Activated naive CD4-positive, alpha-beta T cell treated with anti-CD3 and anti-CD28 coated beads for 36 hours (primary cell): ENCODE measurements around the gene MACROD2. TPM values are rescaled to one million over a fixed set of nuclear protein-coding genes. Genes with fewer than 3 reads are reported as not detected.

Experiments used
- CTCF ChIA-PET: fragments of 350-600 bp; sonication (Branson Sonifier 250); formaldehyde crosslinking; loops from one replicate; lab custom pipeline; 2021; ENCODE audit warnings: antibody characterized with exemption; lab: Charles Lee
- DNase-seq: peaks from one replicate; pipeline ENCODE4 v3.0.0-alpha.2; 2020
- H3K27ac Mint-ChIP-seq: one replicate; pipeline ENCODE4 v1.8.0; 2021; ENCODE audit warnings: mild to moderate bottlenecking, mixed read lengths
- H3K27me3 Mint-ChIP-seq: one replicate; pipeline ENCODE4 v1.8.0; 2021; ENCODE audit warnings: low read depth, mixed read lengths
- H3K36me3 Mint-ChIP-seq: one replicate; pipeline ENCODE4 v1.8.0; 2021; ENCODE audit warnings: low read depth, mixed read lengths
- H3K4me1 Mint-ChIP-seq: one replicate; pipeline ENCODE4 v1.8.0; 2021; ENCODE audit warnings: low read depth, mixed read lengths
- H3K4me3 Mint-ChIP-seq: one replicate; pipeline ENCODE4 v1.8.0; 2021; ENCODE audit warnings: mild to moderate bottlenecking, moderate library complexity, mixed read lengths
- H3K9me3 Mint-ChIP-seq: one replicate; pipeline ENCODE4 v1.8.0; 2021; ENCODE audit warnings: mixed read lengths
- intact Hi-C: fragments of 100-400 bp; cut with micrococcal nuclease; formaldehyde crosslinking; loops from one replicate; pipeline ENCODE4 v1.15.1; 2023
- total RNA-seq, 2 experiments: library from RNA; stranded (reverse); gene quantifications; one replicate each; pipeline ENCODE4 v1.2.3, GENCODE V29; 2021

Gene MACROD2
- total RNA-seq, 2 experiments from 2014 or later = not detected

DNA sequence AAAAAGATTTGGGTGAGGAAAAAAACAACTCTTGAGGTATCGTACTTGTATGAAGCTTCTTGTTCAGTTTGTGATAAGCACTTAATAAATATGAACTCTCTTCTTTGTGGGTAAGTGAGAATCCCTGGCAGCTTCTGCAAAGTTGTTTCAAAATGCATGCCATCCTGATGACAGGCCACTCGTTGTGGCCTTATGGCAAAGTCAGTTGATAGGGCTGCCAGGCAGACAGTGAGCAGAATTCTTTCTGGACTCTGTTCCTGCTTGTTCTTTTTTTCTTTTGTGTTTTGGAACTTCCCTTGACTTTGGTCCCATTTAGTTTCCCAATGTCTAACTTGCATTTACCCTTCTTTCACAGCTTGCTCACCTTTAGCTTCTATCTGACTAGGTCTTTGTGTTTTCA, 1325.6 kb downstream of the MACROD2 start:
- H3K27me3 Mint-ChIP-seq = no peaks in the 10 kb centered on the region
- H3K9me3 Mint-ChIP-seq = no peaks in the 10 kb centered on the region
- intact Hi-C loops = no loop called here
- H3K4me3 Mint-ChIP-seq = no peak overlapping the region
- no peak overlapping the region for H3K27ac Mint-ChIP-seq
- H3K36me3 Mint-ChIP-seq = no peaks in the 10 kb centered on the region
- CTCF ChIA-PET = no interaction called here
- no peaks in the 10 kb centered on the region for H3K4me1 Mint-ChIP-seq
- no peak for DNase-seq

- intact Hi-C loops = no loop called here
- no peaks in the 10 kb centered on the region for H3K4me1 Mint-ChIP-seq
- H3K27me3 Mint-ChIP-seq = no peaks in the 10 kb centered on the region
- no peaks in the 10 kb centered on the region for H3K36me3 Mint-ChIP-seq
- H3K27ac Mint-ChIP-seq = no peak overlapping the region
- H3K4me3 Mint-ChIP-seq = no peak overlapping the region
- no peak for DNase-seq
- H3K9me3 Mint-ChIP-seq = peaks cover 2% of the 10 kb centered on the region
- CTCF ChIA-PET = no interaction called here
Observed at GRCh38 chr20:15327123-15327522, 1331.8 kb downstream of the MACROD2 start.

DNA sequence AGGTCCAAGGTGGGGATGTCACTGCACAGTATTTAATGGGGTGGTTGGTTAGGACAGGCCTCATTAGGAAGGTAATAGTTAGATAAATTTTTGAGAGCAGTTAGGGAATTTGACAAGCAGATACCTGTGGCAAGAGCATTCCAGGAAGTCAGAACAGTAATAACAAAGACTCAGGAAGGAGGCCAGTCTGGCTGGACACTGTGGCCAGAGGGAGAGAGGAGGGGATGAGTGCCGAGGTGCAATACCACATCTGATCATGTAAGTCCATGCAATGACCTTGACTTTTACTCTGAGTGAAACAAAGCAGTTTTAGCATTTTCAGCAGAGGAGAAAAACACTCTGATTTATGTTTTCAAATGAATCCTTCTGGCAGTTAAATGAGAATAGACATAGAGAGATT, 1332.8 kb downstream of the MACROD2 start:
- no peaks in the 10 kb centered on the region for H3K27me3 Mint-ChIP-seq
- H3K4me3 Mint-ChIP-seq = no peak overlapping the region
- intact Hi-C loops = no loop called here
- peaks cover 2% of the 10 kb centered on the region for H3K9me3 Mint-ChIP-seq
- no peaks in the 10 kb centered on the region for H3K4me1 Mint-ChIP-seq
- no peaks in the 10 kb centered on the region for H3K36me3 Mint-ChIP-seq
- no peak for DNase-seq
- CTCF ChIA-PET = no interaction called here
- H3K27ac Mint-ChIP-seq = no peak overlapping the region

GRCh38 chr20:15332711-15333160, 1337.4 kb downstream of the MACROD2 start:
- H3K27ac Mint-ChIP-seq = no peak overlapping the region

DNA sequence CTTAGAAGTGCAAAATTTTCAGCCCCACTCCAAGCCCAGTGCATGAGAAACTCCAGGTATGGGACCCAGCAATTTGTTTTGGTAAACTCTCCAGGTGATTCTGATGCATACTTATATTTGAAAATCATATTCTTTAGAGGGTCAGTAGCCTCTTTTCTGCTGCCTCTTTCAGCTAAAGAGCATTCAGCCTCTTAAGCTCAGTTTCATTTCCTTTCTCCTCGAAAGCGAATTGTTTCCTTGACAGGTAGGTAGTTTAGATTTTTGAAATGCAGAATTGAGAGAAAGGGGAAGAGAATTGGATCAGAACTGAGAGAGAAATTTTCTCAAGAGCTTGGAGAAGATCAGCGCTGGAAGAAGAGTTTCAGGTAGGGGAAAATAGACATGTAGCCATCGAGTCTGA, 1337.9 kb downstream of the MACROD2 start:
- H3K4me3 Mint-ChIP-seq = no peak overlapping the region
- DNase-seq = no peak
- H3K27me3 Mint-ChIP-seq = no peaks in the 10 kb centered on the region
- H3K27ac Mint-ChIP-seq = no peak overlapping the region
- intact Hi-C loops = no loop called here
- CTCF ChIA-PET = no interaction called here
- peaks cover 9% of the 10 kb centered on the region for H3K9me3 Mint-ChIP-seq
- H3K4me1 Mint-ChIP-seq = no peaks in the 10 kb centered on the region
- no peaks in the 10 kb centered on the region for H3K36me3 Mint-ChIP-seq

More at GRCh38 chr20:15332711-15333160, 1337.4 kb downstream of the MACROD2 start:
- H3K36me3 Mint-ChIP-seq = no peaks in the 10 kb centered on the region
- intact Hi-C loops = no loop called here
- H3K4me1 Mint-ChIP-seq = no peaks in the 10 kb centered on the region
- H3K9me3 Mint-ChIP-seq = peaks cover 7% of the 10 kb centered on the region
- H3K4me3 Mint-ChIP-seq = no peak overlapping the region
- DNase-seq = no peak
- H3K27me3 Mint-ChIP-seq = no peaks in the 10 kb centered on the region
- CTCF ChIA-PET = no interaction called here

DNA sequence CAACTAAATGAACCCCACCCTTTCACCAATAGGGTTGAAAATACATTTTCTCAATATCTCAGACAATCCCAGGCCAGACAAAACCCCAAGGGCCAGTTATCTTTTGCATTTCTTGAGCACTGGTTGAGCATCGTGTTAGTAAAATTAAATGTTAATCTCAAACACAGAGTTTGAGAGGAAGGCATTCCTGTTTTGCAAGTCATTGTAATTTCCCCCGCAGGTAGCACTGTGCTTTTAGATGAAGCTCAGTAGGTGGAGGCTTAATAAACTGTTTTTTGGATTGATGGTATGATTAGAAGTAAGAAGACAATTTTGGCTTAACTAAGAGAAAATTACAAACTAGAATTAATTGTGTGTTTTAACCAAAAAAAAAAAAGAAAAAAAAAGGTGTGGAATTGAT, 1340.7 kb downstream of the MACROD2 start:
- CTCF ChIA-PET = no interaction called here
- no peak for DNase-seq
- H3K27me3 Mint-ChIP-seq = no peaks in the 10 kb centered on the region
- H3K4me1 Mint-ChIP-seq = no peaks in the 10 kb centered on the region
- H3K36me3 Mint-ChIP-seq = no peaks in the 10 kb centered on the region
- H3K27ac Mint-ChIP-seq = no peak overlapping the region
- no peak overlapping the region for H3K4me3 Mint-ChIP-seq
- intact Hi-C loops = no loop called here
- peaks cover 9% of the 10 kb centered on the region for H3K9me3 Mint-ChIP-seq

GRCh38 chr20:15336536-15336935, 1341.2 kb downstream of the MACROD2 start:
- H3K36me3 Mint-ChIP-seq = no peaks in the 10 kb centered on the region
- intact Hi-C loops = no loop called here
- no peaks in the 10 kb centered on the region for H3K4me1 Mint-ChIP-seq
- CTCF ChIA-PET = no interaction called here
- peaks cover 9% of the 10 kb centered on the region for H3K9me3 Mint-ChIP-seq
- no peak overlapping the region for H3K4me3 Mint-ChIP-seq
- no peaks in the 10 kb centered on the region for H3K27me3 Mint-ChIP-seq
- no peak for DNase-seq
- no peak overlapping the region for H3K27ac Mint-ChIP-seq

DNA sequence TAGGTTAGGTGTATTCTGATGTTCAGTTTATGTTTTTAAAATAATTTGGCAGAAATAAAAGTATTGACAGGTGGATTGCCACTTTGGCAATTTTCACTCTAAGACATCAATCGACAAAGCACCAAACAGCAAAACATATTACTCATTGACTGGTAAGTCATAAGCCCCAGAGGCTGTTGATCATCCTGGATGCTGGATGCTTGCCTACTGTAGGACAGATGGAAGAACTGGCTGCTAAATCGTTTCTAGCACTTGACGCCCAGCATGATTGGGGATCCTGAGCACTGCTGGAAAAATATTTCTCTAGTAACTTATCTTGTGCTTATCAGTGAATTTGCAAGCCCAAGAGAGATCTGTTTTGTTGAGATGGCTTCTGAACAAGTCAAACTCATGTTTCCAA, 1343.9 kb downstream of the MACROD2 start:
- intact Hi-C loops = no loop called here
- CTCF ChIA-PET = no interaction called here
- no peaks in the 10 kb centered on the region for H3K4me1 Mint-ChIP-seq
- H3K9me3 Mint-ChIP-seq = peaks cover 11% of the 10 kb centered on the region
- H3K27me3 Mint-ChIP-seq = no peaks in the 10 kb centered on the region
- H3K36me3 Mint-ChIP-seq = no peaks in the 10 kb centered on the region
- no peak overlapping the region for H3K4me3 Mint-ChIP-seq
- H3K27ac Mint-ChIP-seq = no peak overlapping the region
- no peak for DNase-seq

DNA sequence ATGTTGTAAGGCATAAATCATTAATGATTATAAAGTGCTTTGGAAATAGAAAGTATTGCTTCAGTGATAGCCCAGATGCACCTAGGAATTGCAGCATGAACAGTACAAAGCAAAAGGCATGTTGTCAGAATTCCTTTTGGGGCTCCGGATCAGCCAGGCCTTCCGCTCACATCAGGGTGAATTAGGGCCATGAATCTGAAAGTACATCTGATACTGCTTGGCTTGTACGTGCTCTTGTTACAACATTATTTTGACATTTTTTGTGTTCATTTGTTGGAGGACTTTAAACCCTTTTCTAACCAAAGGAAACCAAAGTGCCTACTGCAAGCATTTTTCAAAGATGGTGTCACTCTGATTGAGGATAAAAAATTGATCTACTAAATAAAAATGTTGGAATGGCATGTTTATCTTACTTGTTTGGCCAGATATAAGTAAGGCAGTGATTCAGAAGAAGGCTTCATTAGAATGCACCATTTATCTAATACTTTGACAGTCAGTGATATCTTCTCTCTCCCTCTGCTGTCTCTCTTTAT, 1347.7 kb downstream of the MACROD2 start:
- no peaks in the 10 kb centered on the region for H3K4me1 Mint-ChIP-seq
- no peaks in the 10 kb centered on the region for H3K27me3 Mint-ChIP-seq
- intact Hi-C loops = no loop called here
- peaks cover 5% of the 10 kb centered on the region for H3K9me3 Mint-ChIP-seq
- no peak overlapping the region for H3K27ac Mint-ChIP-seq
- no peak for DNase-seq
- CTCF ChIA-PET = no interaction called here
- H3K4me3 Mint-ChIP-seq = no peak overlapping the region
- H3K36me3 Mint-ChIP-seq = no peaks in the 10 kb centered on the region

DNA sequence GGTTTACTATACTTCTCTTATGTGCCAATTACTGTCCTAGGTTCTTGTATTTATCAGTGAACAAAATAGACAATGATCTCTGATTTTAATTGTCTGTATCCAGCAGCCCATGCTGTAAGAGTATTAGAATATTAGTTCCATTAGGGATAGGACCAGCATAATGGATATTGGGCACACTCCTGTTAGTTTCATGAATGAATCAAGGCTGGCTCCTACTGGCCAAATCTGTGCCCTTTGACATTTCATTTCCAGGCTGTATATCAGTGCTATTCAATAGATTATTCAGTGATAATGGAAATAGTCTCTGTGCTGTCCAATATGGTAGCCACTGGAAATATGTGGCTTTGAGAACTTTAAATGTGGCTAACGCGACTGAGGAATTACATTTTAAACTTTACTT, 1350.0 kb downstream of the MACROD2 start:
- H3K27ac Mint-ChIP-seq = no peak overlapping the region
- H3K4me3 Mint-ChIP-seq = no peak overlapping the region
- DNase-seq = no peak
- no peaks in the 10 kb centered on the region for H3K4me1 Mint-ChIP-seq
- no peaks in the 10 kb centered on the region for H3K27me3 Mint-ChIP-seq
- H3K36me3 Mint-ChIP-seq = no peaks in the 10 kb centered on the region
- CTCF ChIA-PET = no interaction called here
- intact Hi-C loops = no loop called here
- peaks cover 5% of the 10 kb centered on the region for H3K9me3 Mint-ChIP-seq

DNA sequence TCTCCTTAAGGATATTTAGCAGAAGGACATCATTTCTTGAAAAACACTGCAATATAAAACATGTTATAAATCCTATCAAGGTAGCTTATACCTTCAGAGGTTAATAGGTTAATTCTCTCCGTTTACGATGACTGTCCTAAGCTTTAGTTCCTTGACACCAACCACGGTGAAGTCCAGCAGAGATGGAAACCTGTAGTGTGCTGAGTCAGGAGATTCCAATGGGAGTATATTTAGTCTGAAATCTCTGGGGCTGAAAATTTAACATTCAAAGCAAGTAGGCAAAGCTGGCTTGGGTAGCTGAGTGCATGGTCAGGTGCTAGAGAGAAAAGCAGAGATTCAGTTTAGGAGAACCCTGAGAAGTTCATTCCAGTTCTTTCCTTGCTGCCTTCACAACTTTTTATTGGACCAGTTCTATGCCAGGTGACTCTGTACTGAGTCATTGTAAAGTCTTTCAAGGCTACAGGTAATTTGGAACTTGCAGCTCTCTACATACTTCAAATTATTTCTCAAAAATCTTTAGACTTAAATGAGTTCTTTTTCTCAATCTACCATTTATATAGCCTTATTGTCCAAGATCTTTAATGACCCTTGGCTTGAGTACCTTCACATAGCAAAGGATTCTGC, 1351.5 kb downstream of the MACROD2 start:
- Mint-ChIP-seq H3K36me3 (no peaks in the 10 kb centered on the region), H3K27me3 (no peaks in the 10 kb centered on the region), H3K27ac (no peak overlapping the region), H3K9me3 (peaks cover 5% of the 10 kb centered on the region), H3K4me3 (no peak overlapping the region), H3K4me1 (no peaks in the 10 kb centered on the region)
- intact Hi-C loops = no loop called here
- CTCF ChIA-PET = no interaction called here
- DNase-seq = no peak

GRCh38 chr20:15359056-15359455, 1363.7 kb downstream of the MACROD2 start:
- Mint-ChIP-seq H3K36me3 (no peaks in the 10 kb centered on the region), H3K4me3 (no peak overlapping the region), H3K9me3 (peaks cover 5% of the 10 kb centered on the region), H3K27me3 (no peaks in the 10 kb centered on the region), H3K27ac (no peak overlapping the region), H3K4me1 (no peaks in the 10 kb centered on the region)
- CTCF ChIA-PET = no interaction called here
- intact Hi-C loops = no loop called here
- DNase-seq = no peak

GRCh38 chr20:15362849-15363248, 1367.5 kb downstream of the MACROD2 start:
- intact Hi-C loops = no loop called here
- H3K4me1 Mint-ChIP-seq = no peaks in the 10 kb centered on the region
- CTCF ChIA-PET = no interaction called here
- no peak overlapping the region for H3K4me3 Mint-ChIP-seq
- H3K27ac Mint-ChIP-seq = no peak overlapping the region
- H3K27me3 Mint-ChIP-seq = no peaks in the 10 kb centered on the region
- no peak for DNase-seq
- peaks cover 5% of the 10 kb centered on the region for H3K9me3 Mint-ChIP-seq
- no peaks in the 10 kb centered on the region for H3K36me3 Mint-ChIP-seq
